K562 (cell line): ENCODE measurements around the gene RNF214. TPM values are rescaled to one million over a fixed set of nuclear protein-coding genes. Genes with fewer than 3 reads are reported as not detected.

Source experiments
- ATAC-seq: fragments of 200-7000 bp; cut with Tn5 transposase; 3 replicates; pipeline ENCODE4 v1.9.1; 2020; ENCODE audit warnings: moderate library complexity
- BruUV-seq: library from RNA; stranded (reverse); fragments of 400-500 nt; replicated peaks from 2 replicates; lab custom pipeline; 2021; lab: Mats Ljungman, UMichigan
- CTCF ChIA-PET: fragments of 300-600 bp; formaldehyde crosslinking; extraction: SDS; loops from one replicate; lab custom pipeline; 2021; ENCODE audit warnings: low intra/inter-chr PET ratio; lab: Yijun Ruan, JAX
- POLR2A ChIA-PET: fragments of 300-600, 350-650 bp; sonication (Branson Sonifier 250); formaldehyde crosslinking; extraction: SDS; loops from one replicate; lab custom pipeline; 2021; ENCODE audit warnings: antibody characterized with exemption, inconsistent platforms; lab: Yijun Ruan, JAX
- DNase-seq, 4 experiments: peaks; one replicate each; pipeline versions ENCODE4 v3.0.0 to v3.0.0-alpha.2; 2011 to 2018; ENCODE audit warnings: low spot score in 3 of 4, mixed read lengths in 3 of 4; ENCODE audit errors: extremely low read depth in 1 of 4
- FAIRE-seq: peaks from 2 replicates; lab custom pipeline; 2011; peaks lifted over from hg19 to GRCh38; lab: Jason Lieb, UNC
- H2AFZ ChIP-seq: 2 replicates; pipeline ENCODE4 v1.6.0; 2011; ENCODE audit warnings: low read depth, low read length, control low read depth, inconsistent platforms
- H3K27ac ChIP-seq: fragments of 200-600 bp; 3 replicates; pipeline ENCODE4 v1.8.0; 2011; ENCODE audit warnings: low read depth, mild to moderate bottlenecking, control low read depth, inconsistent platforms, low read length, moderate library complexity, mixed read lengths; ENCODE audit errors: extremely low read depth
- H3K27me3 ChIP-seq, 2 experiments: fragments of 300-600 bp in 1 of 2; 2 replicates in 1 of 2; 3 replicates in 1 of 2; pipeline versions ENCODE4 v1.6.0 to v1.8.0; 2011; ENCODE audit warnings: inconsistent platforms in 2 of 2, low read length in 2 of 2, mild to moderate bottlenecking in 1 of 2, mixed read lengths in 1 of 2, moderate library complexity in 1 of 2; ENCODE audit not compliant: control insufficient read depth in 2 of 2, insufficient read depth in 2 of 2
- H3K36me3 ChIP-seq: fragments of 300-600 bp; 3 replicates; pipeline ENCODE4 v1.8.0; 2011; ENCODE audit warnings: mild to moderate bottlenecking, low read length, inconsistent platforms; ENCODE audit not compliant: control insufficient read depth, insufficient read depth
- H3K4me1 ChIP-seq, 2 experiments: fragments of 200-600 bp in 1 of 2; replicated peaks in 1 of 2; 2 replicates in 1 of 2; 3 replicates in 1 of 2; pipeline versions ENCODE4 v1.5.1 to v1.8.0; 2011; ENCODE audit warnings: inconsistent platforms in 2 of 2, low read length in 2 of 2, mild to moderate bottlenecking in 1 of 2, mixed read lengths in 1 of 2, moderate library complexity in 1 of 2; ENCODE audit not compliant: control insufficient read depth in 2 of 2, insufficient read depth in 2 of 2
- H3K4me2 ChIP-seq: 2 replicates; pipeline ENCODE4 v1.6.1; 2011; ENCODE audit warnings: low read length, control low read depth, inconsistent platforms, mixed read lengths; ENCODE audit not compliant: insufficient read depth
- H3K4me3 ChIP-seq: fragments of 200-600 bp; sonication (generic), shearing (Covaris generic); 2 replicates; pipeline ENCODE4 v1.5.1; 2016; ENCODE audit warnings: control low read depth, inconsistent platforms
- H3K79me2 ChIP-seq: fragments of 200-600 bp; 3 replicates; pipeline ENCODE4 v1.8.0; 2011; ENCODE audit warnings: low read length, inconsistent platforms; ENCODE audit not compliant: control insufficient read depth, insufficient read depth
- H3K9ac ChIP-seq, 2 experiments: 2 replicates each; pipeline versions ENCODE4 v1.6.0 to v1.6.1; 2011; ENCODE audit warnings: low read depth in 2 of 2, low read length in 2 of 2, control low read depth in 1 of 2, inconsistent platforms in 1 of 2, mild to moderate bottlenecking in 1 of 2, mixed read lengths in 1 of 2; ENCODE audit not compliant: insufficient read depth in 1 of 2
- H3K9me1 ChIP-seq: one replicate; pipeline ENCODE4 v1.6.0; 2011; ENCODE audit warnings: inconsistent platforms, mild to moderate bottlenecking, low read length, moderate library complexity; ENCODE audit not compliant: control insufficient read depth, insufficient read depth
- H3K9me3 ChIP-seq: replicated peaks from 2 replicates; pipeline ENCODE4 v1.5.1; 2011; ENCODE audit warnings: low read depth, low read length, inconsistent platforms; ENCODE audit not compliant: control insufficient read depth, insufficient read depth
- H4K20me1 ChIP-seq: replicated peaks from 2 replicates; pipeline ENCODE4 v1.6.1; 2011; ENCODE audit warnings: low read length, inconsistent platforms, mixed read lengths; ENCODE audit not compliant: control insufficient read depth, insufficient read depth
- HIVEP1 ChIP-seq: fragments of 250-450 bp; sonication (Bioruptor Pico); IDR thresholded peaks from 2 replicates; pipeline ENCODE4 v1.4.0; 2020; ENCODE audit warnings: mild to moderate bottlenecking
- HNRNPH1 ChIP-seq: fragments of 200-400 bp; formaldehyde crosslinking; optimal IDR thresholded peaks from 2 replicates; pipeline ENCODE3; 2017; ENCODE audit warnings: low read depth, mild to moderate bottlenecking, low read length, moderate library complexity
- NBN ChIP-seq: fragments of 450-650 bp; IDR thresholded peaks from 2 replicates; pipeline ENCODE4 v1.6.1; 2016; ENCODE audit warnings: low read depth, mild to moderate bottlenecking
- U2AF1 ChIP-seq: fragments of 200-400 bp; formaldehyde crosslinking; optimal IDR thresholded peaks from 2 replicates; pipeline ENCODE3; 2017; ENCODE audit warnings: mild to moderate bottlenecking, low read depth, low read length, moderate library complexity
- ZNF586 ChIP-seq: fragments of 450-650 bp; formaldehyde crosslinking; conservative IDR thresholded peaks from 2 replicates; pipeline ENCODE4 v1.4.0; 2020; ENCODE audit warnings: mild to moderate bottlenecking, moderate library complexity
- ZNF707 ChIP-seq: fragments of 250-450 bp; sonication (Bioruptor Pico); conservative IDR thresholded peaks from 2 replicates; pipeline ENCODE4 v1.8.0; 2022; ENCODE audit warnings: inconsistent platforms, mild to moderate bottlenecking, moderate library complexity
- WGBS: fragments of 100-300 bp; shearing (Covaris generic); methylation state at CpG from one replicate; pipeline ENCODE4 v1.1.6; 2016; ENCODE audit warnings: low coverage, mixed read lengths; ENCODE audit not compliant: insufficient coverage; ENCODE audit errors: missing lambda C conversion rate; 5-methylcytosine and 5-hydroxymethylcytosine counted together
- in situ Hi-C: fragments of 300-500 bp; cut with MboI; formaldehyde crosslinking; loops from 4 replicates; pipeline ENCODE4 v1.15.0; 2018; ENCODE audit warnings: inconsistent platforms, mixed read lengths
- intact Hi-C: fragments of 100-400 bp; cut with micrococcal nuclease; formaldehyde crosslinking; loops from 2 replicates; pipeline ENCODE4 v1.14.2; 2022
- polyA plus RNA-seq, 8 experiments: library from polyadenylated mRNA; depleted of rRNA in 4 of 8; stranded (reverse) in 5 of 8; unstranded in 3 of 8; fragments of >200 nt; fragmentation: Nextera tagmentation in 2 of 8; fragmentation: Illumina TruSeq in 1 of 8; extraction: Ambion mirVana in 2 of 8; extraction: Trizol in 1 of 8; gene quantifications; 2 replicates each; pipeline versions ENCODE4 v1.2.1 to v1.2.3, GENCODE V29; 2011 to 2014; ENCODE audit warnings: inconsistent platforms in 1 of 8, missing spikeins in 1 of 8
- total RNA-seq, 7 experiments: library from RNA; depleted of rRNA in 6 of 7; stranded (reverse); fragments of >200 nt in 6 of 7; fragmentation: Illumina TruSeq in 2 of 7; extraction: Trizol in 2 of 7; gene quantifications; 2 replicates each; pipeline versions ENCODE4 v1.2.1 to v1.2.3, GENCODE V29; 2011 to 2021; ENCODE audit warnings: low replicate concordance in 1 of 7
- TF ChIP-seq, protein P1 (sequence below): sonication (generic); formaldehyde crosslinking; IDR thresholded peaks from 2 replicates; pipeline ENCODE4 v1.8.1; 2023; ENCODE audit warnings: mild to moderate bottlenecking, missing genetic modification reagents

Gene RNF214
- total and polyA plus RNA-seq, 9 of the 15 experiments (the other 6 are each of a cell fraction or from before 2014, with no cell fraction given): 6.6 to 24.8 (median 11.9) TPM

DNA sequence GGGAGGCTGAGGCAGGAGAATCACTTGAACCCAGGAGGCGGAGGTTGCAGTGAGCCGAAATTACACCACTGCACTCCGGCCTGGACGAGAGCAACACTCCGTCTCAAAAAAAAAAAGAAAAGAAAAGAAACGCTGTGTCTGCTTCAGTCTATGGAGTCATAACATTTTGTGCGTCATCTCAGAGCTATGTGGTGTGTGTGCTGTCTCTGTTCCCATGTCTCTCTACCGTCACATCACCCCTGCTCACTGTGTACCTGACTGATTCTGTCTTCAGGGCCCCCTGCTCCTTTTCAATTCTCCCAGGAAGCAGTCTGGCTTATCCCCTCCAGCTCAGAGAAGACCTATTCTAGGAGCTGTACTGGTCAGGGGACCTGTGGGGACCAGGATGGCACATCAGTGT, 65.7 kb downstream of the RNF214 start:
- no peak overlapping the region for H3K4me2 ChIP-seq
- CTCF ChIA-PET: no interaction called here
- no peaks in the 10 kb centered on the region for H3K9me3 ChIP-seq
- in situ Hi-C loops: no loop called here
- ATAC-seq (no peak), DNase-seq (no peak), FAIRE-seq (no peak)
- H3K27me3 ChIP-seq: peaks cover 10 to 34% of the 10 kb centered on the region in 2 experiments; a peak in 3 of 5 replicates
- no peaks in the 10 kb centered on the region for H3K79me2 ChIP-seq
- WGBS: 30% methylated on average over 8 of the region's 8 CpGs
- BruUV-seq: no TSS peak
- intact Hi-C loops: no loop called here
- H3K9ac ChIP-seq: no peak overlapping the region
- H3K9me1 ChIP-seq: no peaks in the 10 kb centered on the region
- no peaks in the 10 kb centered on the region; the same call in 1 of the 2 replicates for H4K20me1 ChIP-seq
- no peaks in the 10 kb centered on the region for H3K36me3 ChIP-seq
- H3K4me3 ChIP-seq: no peak overlapping the region
- TF ChIP-seq HIVEP1 (no peak), NBN (no peak), U2AF1 (no peak), ZNF586 (no peak), HNRNPH1 (no peak), ZNF707 (CRISPR knock-in tag) (no peak)
- TF ChIP-seq, protein P1, sequence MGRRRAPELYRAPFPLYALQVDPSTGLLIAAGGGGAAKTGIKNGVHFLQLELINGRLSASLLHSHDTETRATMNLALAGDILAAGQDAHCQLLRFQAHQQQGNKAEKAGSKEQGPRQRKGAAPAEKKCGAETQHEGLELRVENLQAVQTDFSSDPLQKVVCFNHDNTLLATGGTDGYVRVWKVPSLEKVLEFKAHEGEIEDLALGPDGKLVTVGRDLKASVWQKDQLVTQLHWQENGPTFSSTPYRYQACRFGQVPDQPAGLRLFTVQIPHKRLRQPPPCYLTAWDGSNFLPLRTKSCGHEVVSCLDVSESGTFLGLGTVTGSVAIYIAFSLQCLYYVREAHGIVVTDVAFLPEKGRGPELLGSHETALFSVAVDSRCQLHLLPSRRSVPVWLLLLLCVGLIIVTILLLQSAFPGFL (CRISPR knock-in tag): no peak
- no peak overlapping the region for H3K27ac ChIP-seq
- peaks cover 0 to 10% of the 10 kb centered on the region in 2 experiments; a peak in 1 of 5 replicates for H3K4me1 ChIP-seq
- POLR2A ChIA-PET: interaction anchor here (0.6 to 1.0 kb wide), 2 partner anchors 29 to 159 kb away, joined by 3 to 4 read pairs; partner anchors contain the start of gene CEP164
- no peak overlapping the region for H2AFZ ChIP-seq
